AG08396 (cell line): ENCODE results near the gene ZFYVE28.

Experiments
- DNase-seq: peaks from one replicate; pipeline ENCODE4 v3.0.0; 2012; ENCODE audit warnings: low spot score, mixed read lengths

Gene ZFYVE28

DNA sequence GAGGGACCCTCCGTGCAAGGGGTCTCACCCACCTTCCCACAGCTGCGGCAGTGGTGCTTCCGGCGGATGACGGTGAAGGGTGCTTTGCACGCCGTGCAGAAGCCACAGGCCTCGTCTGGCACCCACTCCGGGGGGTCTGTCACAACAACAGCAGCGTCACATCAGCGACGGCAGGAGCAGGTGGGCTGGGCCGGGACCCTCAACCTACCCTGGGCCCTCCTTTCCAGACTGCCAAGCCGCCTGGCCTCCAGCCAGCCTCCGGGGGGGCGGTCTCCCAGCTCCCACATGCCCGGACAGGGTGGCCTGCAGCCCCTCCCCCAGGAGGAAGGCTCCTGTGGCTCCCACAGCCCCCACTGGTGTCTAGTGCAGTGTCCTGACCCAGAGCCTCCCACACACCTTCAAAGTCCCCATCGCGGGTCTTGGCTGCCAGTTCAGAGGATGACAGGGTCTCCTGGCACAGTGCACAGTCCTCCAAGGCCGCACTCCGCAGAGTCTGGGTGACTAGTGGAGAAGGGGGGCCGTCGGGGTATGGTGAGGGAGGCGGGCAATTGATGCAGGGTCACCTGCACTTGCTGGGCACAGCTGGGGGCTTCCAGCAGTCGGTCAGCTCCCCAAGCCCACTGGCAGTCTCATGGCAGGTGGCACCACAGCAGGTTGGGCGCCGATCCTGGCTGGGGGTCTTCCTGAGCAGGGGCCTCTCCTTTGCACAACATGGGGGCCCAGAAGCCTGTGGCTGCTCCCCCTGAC is 147.0 kb downstream of the ZFYVE28 start:
- DNase-seq: no peak

DNA sequence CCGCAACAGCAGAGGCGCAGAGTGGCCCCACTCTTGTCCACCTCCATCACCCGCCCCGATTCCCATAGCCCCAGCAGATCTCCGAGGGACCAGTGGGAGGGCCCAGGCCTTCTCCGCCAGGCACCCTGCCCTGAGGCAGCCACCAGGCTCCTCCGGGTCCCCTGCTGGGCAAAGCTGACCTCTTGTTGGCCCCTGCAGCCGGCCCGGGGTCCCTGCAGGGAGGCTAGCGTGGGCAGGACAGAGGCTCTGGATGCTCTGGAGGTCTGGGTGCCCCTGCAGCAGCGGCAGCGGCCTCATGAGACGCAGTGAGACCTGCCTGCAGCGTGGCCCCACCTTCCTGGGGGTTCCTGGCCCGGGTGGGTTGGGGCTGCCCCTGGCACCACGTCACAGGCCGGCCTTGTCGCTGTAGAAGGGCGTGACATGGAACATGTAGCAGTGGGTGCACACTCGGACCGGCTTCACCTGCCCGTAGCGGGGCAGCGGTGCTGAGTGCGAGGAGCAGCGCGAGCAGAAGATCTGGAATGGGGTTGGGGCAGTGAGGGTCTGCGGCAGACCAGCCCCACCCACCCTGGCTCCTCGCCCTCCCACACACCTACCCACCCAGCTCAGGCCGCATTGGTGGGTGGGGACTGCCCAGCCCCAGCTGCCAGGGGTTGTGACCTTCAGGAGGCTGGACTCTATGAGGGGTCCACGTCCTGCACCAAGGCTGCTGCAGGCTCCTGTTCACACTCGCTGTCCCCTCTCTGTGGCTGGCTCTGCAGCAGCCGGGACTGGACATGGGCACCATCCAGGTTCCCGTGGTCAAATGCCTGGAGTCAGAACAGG is 147.9 kb downstream of the ZFYVE28 start:
- no peak for DNase-seq

DNA sequence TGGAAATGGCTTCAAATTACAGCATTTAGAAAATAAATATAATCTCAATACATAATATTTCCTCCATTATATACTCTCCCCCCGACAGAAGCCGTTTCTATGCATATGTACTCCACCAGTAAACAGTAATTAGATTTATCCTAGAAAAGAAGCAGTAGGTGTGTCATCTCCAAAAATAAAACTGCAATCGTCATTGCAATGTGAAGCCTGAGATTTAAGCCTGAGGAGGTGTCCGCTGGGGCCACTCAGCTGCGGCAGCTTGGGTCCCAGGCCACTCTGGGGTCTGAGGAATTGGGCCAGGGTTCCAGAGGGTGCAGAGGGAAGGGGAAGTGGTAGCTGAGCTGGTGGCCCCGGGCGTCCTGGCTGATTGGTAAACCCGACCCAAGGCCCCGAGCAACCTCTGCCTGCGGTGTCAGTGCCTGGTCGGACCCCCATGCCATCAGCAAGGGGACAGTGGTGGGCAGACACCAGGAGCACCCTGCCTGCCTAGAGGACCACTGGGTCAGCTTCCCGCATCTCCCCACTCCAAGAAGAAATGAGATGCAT is 148.8 kb downstream of the ZFYVE28 start:
- DNase-seq: no peak

DNA sequence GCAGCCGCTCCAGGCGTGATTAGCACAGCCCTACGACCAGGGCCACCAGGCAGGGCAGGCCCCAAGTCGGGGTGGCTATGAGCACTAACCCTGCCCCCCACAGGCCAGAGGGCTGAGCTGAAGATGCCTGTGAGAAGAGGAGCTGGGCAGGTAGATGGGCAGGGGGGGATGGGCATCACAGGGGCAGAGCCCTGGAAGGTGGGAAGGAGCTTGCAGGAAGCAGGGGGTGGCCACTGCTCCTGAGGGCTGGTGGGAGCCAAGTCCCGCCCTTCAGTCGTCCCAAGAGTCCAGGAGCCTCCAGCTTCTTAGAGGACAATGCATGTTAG is 149.3 kb downstream of the ZFYVE28 start:
- DNase-seq: no peak

DNA sequence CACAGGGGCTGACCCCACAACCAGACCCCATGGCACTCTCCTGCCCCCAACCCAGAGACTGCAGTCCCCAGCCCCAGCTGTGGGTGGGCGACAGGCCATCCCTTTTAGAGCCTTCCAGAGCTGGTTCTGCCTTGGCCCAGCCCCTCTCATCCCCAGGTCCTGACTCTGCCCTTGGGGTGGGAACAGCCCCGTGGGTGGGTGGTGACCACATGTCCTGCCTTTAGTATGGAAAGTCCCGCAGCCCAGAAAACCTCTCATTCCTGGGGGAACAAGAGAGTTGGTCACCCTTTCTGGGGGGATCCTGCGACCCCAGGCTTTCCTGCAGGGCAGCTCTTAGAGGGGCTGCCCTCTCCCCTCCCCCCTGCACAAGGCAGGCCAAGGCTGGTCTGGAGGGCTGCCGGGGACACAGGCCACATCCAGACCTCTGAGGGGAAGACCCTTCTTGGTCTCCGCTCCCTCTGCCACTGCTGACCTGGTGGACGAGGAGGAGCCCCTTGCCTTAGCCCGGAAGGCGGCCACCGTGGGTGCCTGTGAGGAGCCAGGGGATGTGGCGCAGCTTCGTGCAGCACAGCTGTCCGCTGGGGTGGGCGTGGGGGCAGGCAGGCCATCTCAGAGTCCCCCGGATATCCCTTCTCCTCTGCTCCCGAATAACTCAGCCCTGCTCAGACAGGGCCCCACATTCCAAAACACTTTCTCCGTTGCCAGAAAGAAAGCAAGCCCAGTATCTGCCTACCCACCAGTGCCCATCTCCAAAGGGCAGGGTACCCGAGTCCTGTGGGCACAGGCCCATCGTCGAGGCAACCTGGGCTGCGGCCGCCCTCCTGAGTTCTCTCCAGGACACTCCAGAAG is 149.9 kb downstream of the ZFYVE28 start:
- DNase-seq: no peak

DNA sequence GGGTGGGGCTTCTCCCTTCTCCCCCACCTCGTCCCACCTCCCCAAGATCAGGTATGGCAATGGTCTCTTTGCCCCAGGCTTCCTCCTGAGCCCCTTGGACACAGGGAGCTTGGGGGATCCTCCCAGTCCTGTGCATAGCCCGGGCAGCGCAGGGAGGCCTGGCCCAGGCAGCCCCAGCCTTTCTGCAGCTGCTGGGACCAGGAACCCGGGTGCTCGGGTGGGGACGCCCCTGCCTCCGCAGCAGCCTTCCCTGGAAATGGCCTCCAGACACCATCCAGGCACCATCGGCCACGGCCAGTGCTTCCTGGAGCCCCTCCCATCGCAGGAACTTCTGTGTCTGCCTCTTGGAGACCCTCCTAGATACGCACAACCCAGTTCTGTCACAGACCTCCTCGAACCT is 150.6 kb downstream of the ZFYVE28 start:
- DNase-seq: no peak

DNA sequence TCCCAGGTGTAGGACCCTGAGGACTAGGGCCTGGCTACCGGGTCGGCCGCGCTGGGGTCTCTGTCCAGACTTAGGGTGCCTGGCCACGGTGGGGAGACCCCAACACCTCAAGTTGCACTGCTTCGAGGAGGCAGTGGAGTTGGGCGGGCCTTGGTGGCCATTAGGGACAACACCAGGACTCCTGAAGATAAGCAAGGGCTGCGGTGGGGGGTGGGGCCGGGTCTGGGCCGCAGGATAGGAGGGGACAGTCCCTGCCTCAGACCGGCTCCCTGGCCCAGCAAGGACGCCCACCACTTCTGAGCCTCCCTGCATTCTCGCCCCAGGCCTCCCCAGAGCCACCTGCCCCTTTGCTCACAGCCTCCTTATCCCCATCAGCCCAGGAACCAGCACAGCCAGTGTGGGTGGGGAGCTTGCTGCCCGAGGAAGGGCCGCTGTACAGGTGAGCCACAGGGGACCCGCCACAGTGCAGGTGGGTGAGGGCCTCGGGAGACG is 151.1 kb downstream of the ZFYVE28 start:
- no peak for DNase-seq

DNA sequence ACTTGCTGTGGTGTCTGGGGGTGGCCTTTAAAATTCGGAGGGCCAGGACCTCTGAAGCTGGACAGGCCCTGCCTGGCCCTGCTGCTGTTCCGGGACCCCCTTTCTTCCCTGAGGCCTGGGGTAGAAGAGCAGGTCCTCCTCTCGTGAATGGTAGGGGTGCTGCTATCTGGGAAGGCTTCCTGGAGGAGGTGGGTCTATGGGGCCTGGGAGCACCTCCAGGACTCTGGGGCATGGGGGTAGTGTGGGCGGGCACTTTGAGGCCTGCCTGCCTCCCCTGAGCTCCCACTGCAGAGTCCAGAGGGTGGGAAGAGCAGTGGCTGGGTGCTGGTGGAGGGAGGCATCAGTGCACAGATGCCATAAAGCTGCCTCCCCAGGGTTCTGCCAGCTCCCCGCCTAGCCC is 151.6 kb downstream of the ZFYVE28 start:
- DNase-seq: no peak

DNA sequence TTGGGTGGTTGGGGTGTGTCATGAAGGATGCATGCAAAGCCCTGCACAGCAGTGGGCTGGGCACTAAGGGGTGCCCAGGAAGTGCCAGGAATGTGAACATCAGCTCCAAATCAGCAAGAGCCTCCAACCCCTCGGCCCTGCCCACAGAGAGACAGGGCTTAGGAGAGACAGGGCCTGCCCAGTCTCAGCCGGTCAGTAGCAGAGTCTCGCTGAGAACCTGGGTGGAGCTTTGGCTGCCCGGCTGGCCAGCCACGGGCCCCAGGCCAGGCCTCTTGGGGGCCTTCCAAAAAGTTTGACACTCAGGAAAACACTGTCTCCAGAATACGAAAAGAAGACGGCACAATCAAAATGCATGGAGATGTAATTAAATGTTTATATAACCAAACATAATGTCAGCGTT is 152.3 kb downstream of the ZFYVE28 start:
- DNase-seq: peak; percentile 96

DNA sequence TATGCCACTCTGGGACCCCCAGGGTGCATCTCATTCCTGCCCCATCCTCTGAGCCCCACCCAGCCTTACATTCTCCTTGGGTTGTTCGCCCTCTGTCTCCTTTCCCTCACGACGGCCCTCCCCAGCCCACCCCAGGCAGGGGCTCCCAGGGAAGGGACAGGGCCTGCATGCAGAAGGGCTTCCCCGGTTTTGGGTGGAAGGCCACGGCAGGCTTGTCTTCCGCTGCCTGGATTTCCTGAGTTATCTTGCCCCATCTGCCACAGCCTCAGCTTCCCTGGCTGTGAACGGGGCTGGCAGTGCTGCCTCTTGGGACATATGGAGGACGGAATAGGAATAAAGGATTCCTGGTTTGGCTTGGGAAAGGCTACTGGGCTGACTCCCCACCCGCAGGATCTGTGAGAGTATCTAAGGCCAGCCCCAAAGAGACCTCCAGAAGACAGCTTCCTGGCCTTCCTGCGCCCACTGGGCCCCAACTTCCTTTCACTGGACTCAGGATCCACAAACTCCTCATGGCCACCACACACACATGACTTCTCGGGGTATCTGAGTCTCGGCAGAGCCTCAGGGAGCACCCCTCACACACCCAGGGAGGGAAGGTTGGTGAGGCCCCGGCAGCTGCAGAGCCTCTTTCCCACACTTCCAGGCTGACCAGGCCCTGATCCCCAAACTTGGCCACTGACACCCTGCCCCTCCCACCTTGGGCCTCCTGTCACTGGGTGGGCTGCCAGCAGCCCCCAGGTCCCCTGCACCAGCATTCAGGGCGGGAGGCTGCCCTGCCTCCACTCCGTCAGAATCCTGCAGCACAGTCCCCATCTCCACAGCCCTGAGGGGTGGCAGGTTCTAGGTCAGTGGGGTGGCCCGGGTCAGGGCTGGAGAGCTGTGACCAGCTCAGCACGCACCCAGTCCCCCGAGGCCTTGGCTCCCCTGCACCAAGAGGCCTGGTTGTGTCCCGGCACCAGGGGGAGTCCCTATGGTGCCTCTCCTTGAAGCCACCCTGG is 153.0 kb downstream of the ZFYVE28 start:
- DNase-seq: no peak

DNA sequence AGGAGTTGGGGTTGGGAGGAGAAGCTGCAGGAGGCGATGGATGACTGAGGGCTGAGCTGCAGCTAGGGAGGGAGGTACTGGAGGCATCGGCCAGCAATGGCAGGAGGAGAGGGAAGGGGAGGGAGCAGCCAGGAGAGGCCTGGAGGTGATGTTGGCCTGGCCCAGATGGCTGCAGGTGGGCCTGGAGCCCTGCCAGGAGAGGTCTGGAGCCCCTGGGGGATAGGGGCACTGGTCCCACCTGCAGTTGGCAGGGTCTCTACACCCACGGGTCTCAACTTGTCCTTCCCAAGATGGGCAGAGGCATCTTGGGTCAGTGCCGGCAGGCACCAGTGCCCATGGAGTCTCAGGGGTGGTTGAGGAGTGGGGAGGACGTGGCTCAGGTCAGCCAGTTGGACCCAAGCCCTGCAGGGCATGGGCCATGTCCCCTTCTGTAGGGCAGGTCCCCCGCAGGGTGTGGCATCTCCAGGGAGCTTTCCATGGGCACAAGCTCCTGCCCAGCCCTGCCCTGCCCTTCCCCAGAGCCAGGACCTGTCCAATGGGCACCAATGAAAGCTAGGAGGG is 153.9 kb downstream of the ZFYVE28 start:
- no peak for DNase-seq

DNA sequence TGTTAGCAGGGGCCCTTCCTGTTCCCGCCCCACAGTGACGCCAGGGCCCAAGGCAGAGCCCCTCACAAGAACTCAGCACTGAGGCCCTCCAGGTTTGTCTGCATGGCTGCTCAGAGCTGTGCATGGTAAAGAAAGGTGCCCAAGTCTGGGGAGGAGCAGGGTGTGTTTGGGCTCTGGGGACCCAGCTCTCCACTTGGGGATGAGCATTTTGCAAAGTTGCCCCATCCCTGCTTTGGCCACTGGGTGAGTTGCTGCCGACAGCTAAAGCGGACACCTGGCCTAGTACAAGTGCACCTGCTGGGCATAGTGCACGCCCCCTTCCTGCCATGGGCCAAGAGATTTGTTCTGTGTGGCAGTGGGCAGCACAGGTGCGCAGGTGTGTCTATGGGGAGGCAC is 154.5 kb downstream of the ZFYVE28 start:
- no peak for DNase-seq

DNA sequence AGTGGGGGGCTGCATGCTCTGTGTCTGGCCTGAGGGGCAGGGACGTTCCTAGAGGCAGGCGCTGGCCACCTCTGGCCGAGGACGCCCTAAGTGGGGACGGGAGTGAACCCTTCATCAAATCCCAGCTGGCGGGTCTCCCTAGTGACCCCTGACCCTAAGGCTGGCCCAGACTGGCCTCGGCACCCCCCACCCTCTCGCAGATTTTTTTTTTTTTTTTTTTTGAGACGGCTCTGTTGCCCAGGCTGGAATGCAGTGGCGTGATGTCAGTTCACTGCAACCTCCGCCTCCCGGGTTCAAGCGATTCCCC is 155.5 kb downstream of the ZFYVE28 start:
- no peak for DNase-seq

DNA sequence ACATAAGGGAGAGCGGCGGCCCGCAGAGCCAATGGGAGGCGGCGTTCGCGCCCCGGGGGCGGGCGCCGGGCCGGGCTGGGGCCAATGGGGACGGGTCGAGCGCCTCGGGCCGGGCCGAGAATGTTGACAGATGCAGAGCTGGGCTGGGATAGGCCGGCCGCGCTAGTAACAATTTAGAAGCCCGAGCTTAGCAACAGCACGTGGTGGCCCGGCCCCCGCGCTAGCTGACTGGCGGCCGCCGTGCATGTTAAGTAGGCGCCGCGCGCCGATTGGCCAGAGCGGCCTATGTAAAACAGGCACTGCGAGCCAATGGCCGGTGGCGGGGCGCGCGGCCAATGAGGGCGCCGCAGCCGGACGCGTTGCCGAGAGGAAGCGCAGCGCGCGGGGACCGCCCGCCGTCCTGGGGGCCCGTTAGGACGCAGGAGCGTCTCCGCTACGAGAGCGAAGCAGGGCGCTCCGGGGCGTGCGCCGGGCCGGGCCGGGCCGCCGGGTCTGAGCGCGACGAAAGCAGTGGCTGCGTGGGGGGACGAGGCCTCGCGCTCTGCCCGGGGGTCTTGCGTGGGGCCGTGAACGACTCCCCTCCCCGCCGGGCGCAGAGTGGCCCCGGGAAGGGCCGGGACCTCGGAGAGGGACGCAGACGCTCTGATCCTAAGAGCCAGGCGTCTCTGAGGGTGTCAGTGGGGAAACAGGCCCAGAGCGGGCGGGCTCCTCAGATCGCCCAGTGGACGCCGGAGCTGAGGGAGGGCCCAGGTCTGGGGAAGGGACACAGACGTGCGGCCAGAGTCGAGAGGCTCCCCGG is 156.1 kb downstream of the ZFYVE28 start:
- DNase-seq: peak; percentile 99

DNA sequence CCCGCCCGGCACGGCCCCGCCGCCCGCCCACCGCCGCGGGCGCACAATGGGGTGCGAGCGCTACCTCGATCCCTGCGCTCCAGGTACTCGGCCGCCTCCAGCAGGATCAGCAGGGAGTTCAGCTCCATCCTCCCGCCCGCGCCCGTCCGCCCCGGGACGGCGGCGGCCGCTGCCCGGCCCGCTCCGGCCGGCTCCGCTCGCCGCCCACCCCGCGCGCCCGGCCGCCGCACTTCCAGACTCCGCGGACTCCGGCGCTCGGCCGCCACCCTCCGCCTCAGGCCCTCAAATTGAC is 156.6 kb downstream of the ZFYVE28 start, which contains the start of gene MXD4:
Gene MXD4 (minus strand): TSS at position 257 of the 292 bp plus-strand sequence. CDS start 129 bp downstream, at position 128.
- DNase-seq: no peak

DNA sequence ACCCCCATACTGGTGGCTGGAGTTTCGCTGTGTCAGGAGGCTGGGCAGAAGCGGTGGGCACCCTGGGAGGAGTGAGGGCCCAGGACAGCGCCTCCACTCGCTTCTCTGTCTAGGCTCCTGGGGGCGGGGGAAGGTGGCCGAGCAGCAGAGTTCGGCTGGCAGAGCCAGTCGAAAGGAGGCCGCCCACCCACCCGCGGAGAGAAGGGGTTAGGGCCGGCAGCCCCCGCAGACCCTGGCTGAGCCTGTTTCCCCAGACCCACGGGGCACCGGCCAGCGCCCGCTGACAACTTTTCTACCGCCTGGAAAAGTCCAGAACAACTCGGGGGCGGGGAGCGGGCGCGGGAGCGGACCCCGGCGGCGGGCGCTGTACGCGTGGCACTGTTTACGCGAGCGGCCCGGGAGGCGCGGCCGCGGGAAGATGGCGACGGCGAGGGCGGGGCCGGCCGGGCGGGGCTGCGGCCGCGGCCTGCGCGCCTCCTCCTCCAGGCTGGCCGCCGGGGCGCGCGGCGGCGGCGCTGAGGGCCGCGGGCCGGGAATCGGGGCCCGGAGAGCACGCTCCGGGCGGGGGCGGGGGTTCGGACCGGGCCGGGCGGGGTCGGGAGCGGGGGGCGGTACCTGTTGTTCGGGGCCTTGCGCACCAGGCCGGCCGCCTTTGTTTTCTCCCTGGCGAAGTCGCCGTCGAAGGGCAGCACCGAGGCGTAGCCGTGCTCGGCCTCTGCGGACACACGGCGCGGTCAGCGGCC is 157.2 kb downstream of the ZFYVE28 start:
- DNase-seq: peak; percentile 83

DNA sequence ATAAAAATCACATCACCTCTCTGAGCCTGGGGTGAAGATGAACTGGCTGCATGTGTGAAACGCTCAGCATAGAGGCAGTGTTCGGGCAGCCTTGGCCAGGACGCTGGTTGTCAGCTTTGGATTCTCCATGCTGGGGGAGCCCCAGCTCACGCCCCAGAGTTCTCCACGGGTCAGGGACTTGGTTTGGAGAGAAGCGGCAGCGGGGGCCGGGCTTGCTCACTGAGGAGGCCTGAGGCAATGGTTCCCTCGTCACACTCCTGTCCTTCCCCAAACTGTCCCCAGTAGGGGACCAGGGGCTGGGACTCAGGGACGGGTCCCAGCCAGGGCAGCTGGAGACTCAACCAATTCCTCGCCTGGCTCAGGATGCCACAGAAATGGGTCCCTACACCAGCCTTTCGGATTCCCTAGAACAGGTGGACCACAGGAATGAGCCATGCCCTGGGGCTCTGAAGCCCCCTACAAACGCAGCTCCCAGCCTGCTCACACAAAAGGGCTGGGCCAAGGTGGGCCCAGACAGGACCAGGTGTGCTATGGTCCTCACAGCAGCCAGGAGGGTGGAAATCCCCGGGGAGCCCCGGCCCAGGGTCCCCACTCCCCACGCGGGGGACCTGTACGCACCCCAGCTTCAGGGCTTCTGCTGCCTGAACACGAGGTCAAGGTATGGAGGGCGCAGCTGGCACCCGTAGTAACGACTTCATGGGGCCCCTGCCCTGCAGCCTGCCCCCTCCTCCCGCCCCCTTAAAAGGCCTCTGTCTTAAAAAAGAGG is 157.9 kb downstream of the ZFYVE28 start:
- DNase-seq: no peak

DNA sequence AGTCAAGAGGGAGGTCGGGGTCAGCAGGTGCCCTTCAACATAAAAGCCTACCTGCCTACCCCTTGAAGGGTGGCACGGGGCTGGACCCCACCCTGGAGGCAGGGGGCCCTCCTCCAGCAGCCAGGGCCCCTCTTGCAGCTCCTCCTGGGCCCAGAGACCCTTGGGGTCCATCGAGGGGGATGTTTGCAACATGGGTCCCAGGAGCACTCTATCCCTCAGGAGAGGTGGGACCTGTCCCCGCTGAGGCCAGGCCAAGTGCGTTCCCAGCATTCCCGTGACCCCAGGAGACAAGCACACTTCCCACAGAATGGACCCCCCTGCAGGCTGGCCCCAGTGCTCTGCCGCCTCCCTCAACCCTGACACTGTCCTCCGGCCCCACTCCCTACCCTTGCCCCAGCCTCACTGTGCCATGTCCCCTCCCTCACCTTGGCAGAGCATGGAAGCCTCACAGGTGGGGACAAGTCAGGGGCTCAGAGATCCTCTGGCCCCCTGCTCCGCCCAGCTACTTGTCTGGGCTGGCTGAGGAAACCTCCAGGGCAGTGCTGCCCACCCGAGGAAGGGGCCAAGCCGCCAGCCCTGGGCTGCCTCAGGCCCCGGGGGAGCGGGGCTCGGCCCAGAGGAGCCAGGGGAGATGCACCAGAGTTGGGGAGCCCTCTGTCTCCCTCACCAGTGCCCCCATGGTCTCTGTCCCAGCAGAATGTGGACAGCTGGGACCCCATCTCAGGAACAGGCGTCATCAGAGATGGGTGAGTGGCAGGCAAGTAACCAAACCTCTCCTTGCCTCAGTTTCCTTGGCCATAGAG is 158.7 kb downstream of the ZFYVE28 start:
- DNase-seq: no peak
